ENCODE data around the gene MAIP1.

DNA sequence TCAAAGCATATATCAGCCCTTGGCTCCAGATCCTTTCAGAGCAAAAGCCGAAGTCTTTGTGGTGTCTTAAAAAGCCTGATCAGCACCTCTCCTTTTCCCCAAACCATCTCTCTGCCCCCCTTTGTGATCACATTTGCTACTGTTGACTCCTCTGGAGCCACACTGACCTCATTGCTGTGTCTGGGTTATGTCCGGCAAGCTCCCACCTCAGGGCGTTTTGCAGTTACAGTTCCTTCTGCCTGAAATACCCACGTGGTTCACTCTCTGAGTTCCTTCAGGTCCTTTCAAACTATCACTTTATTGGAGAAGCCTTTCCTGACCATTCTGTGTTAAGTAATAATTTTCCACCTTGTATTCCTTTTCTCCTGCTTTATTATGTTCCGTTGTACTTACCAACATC lies 32.5 kb upstream of the MAIP1 start:
- TF ChIP-seq CTCF (IDR thresholded peaks at IDR 0.05) (no peak), POLR2AphosphoS5 (IDR thresholded peaks at IDR 0.05) (no peak), EP300 (IDR thresholded peaks at IDR 0.05) (no peak), POLR2A (IDR thresholded peaks at IDR 0.05; ENCODE audit: low read depth) (no peak)

Measured in esophagus muscularis mucosa (tissue), 4 donors.